Mesenteric fat pad (tissue), 1 donor: ENCODE measurements around the gene ALOXE3. TPM values are rescaled to one million over a fixed set of nuclear protein-coding genes. Genes with fewer than 3 reads are reported as not detected.
"Not testable (repeated sequence)": the region's sequence is repeated elsewhere in the genome, so short reads cannot be mapped to it uniquely, and the experiment has no call there.

Experiments
- DNase-seq: peaks from one replicate; pipeline ENCODE4 v3.0.0-alpha.2; 2020; ENCODE audit warnings: low spot score
- total RNA-seq: library from RNA; stranded (reverse); fragmentation: NEBNext Ultra II Directional; extraction: Animal tissue kit (Norgen Biotek cat#: 25700); gene quantifications from one replicate; pipeline ENCODE4 v1.2.1, GENCODE V29; 2021
- donor health status: DM: yes; HTN: yes; CAD: no.

ALOXE3 gene
- total RNA-seq, 1 donor from 2014 or later: not detected

DNA sequence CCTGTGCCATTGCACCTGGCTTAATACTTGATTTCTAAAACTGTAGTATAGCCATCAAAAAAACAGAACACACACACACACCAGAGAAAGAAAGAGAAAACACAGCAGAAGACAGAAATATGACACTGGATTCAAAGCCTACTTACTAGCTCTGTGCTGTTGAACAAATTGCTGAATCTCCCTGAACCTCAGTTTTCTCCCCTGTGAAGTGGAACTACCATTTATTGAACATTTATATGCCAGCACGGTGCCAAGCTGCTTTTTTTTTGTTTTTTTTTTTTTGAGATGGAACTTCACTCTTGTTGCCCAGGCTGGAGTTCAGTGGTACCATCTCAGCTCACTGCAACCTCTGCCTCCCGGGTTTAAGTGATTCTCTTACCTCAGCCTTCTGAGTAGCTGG lies 17.6 kb downstream of the ALOXE3 start:
- no peak for DNase-seq

DNA sequence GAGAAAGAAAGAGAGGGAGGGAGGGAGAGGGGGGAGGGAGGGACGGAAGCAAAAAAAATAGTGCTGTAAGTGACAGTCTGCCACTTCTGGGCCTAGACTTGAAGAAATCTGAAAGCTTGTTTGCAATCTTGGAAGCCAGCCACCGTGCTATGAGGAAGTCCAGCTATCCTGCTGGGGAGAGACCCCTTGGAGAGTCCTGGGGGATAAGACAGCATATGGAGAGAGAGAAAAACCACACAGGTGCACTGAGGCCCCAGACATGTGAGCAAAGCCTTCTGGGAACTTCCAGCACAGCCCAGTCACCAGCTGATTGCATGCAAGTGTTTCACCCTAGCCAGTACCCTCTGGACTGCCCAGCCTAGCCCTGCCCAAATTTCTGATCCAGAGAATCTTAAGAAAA lies 18.2 kb downstream of the ALOXE3 start:
- DNase-seq: no peak

GRCh38 chr17:8096541-8096940 lies 21.8 kb downstream of the ALOXE3 start:
- no peak for DNase-seq

- DNase-seq: no peak
Measured at GRCh38 chr17:8095361-8095760, 23.0 kb downstream of the ALOXE3 start.

DNA sequence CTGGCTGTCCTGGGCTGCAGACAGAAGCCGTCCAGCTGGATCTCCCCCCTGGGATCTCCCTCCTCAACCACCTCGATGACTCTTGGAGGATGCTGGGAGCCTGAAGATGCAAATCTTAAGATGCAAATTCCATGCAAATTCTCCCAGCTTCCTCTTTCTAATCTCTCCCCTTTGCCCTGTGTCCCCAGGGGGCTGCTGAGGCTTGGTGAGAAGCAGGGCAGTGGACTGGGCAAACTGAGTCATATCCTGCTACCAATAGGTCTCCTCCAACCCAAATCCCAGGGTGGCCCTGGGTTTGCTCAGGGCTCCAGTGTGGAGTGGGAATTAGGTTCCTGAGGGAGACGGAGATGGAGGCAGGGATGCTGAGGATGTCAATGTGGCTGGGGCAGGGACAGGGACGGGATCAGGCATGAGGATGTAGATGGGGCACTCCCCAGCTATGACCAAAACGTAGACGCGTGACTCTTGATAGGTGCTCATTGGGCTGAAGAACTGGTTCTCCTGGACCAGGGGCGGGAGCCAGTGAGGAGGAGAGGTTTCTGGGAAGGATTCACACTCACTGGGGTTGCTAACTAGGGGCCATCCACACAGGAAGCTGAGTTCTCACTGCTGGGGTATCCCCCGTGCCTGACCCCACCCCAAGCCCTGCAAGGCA lies 27.2 kb downstream of the ALOXE3 start:
- no peak for DNase-seq

GRCh38 chr17:8089728-8090127 lies 28.6 kb downstream of the ALOXE3 start:
- no peak for DNase-seq

DNA sequence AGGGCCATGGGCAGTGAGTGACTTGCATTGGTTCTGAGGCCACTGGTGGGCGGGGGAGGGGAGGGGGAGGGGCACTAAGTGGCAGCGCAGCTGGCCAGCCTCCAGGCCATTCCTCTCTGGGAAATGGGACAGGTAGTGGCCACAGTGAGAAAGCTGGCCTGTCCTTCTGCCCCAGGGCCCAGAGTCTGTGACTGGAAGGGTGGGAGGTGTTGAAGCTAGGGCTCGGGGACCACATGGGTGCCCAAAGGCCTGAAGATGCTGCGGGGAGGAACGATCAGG lies 30.4 kb downstream of the ALOXE3 start:
- DNase-seq: no peak

- DNase-seq: no peak
Measured at GRCh38 chr17:8087075-8087951, 31.0 kb downstream of the ALOXE3 start, which contains the start of gene ALOX12B. TSS of gene ALOX12B (minus strand) at chr17:8087716. CDS start at chr17:8087442, 274 bp downstream.

DNA sequence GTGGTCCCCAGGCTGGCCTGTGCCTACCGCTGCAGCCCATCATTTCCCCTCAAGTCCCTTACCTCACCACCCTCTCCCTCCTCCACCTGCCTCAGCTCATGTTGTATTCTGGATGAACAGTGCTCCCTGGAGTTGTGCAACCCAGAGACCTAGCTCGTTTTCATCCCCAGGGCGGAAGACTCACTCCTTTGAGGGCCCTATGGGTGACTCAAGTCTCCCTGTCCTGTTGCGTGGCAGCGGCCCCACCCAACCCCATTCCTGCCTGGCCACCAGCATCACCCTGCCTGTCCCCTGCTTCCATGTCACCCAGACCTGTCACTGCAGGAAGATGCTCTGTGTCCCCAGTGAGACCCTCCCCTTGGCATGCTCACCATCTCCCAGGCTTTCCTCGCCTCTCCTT lies 34.1 kb downstream of the ALOXE3 start:
- DNase-seq: no peak

DNA sequence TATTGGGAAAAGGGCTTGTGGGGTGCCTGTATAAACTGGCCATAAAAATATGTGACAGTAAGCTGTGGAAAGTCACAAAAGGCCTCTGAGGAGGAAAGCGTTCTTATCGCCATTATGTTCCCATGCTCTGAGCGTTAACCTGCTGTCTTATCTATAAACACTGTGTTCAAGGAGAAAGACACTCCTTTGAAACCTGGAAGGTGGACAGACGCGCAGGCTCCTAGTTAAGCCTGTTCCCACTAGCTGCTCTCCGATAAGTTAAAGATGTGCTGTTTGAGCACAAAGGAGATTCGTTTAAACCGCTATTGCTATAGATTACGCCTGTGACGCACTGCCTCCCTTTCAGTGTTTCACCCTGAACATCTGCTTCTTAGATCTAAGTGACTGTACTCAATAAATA lies 36.0 kb downstream of the ALOXE3 start:
- no peak for DNase-seq

GRCh38 chr17:8081876-8082275 lies 36.4 kb downstream of the ALOXE3 start:
- DNase-seq: no peak

DNA sequence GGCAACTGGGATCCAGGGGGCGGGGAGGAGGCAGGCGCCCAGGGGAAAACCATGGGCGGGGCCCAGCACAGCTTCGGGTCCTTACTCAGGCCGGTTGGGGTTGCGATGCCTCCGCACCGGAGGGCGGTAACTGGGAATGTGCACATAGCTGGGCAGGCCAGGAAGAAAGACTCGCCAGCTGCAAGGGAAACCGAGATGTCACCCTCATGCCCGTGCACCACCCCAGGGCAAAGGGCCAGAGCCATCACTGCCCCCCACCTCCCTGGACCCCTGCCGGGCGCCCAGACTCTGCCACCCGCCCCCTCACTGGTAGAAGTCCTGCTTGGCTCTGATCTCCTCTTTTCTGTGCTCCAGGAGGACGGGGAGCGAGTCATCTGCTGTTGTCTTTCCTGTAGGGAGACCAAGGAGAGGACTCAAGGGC lies 37.5 kb downstream of the ALOXE3 start:
- DNase-seq: no peak

DNA sequence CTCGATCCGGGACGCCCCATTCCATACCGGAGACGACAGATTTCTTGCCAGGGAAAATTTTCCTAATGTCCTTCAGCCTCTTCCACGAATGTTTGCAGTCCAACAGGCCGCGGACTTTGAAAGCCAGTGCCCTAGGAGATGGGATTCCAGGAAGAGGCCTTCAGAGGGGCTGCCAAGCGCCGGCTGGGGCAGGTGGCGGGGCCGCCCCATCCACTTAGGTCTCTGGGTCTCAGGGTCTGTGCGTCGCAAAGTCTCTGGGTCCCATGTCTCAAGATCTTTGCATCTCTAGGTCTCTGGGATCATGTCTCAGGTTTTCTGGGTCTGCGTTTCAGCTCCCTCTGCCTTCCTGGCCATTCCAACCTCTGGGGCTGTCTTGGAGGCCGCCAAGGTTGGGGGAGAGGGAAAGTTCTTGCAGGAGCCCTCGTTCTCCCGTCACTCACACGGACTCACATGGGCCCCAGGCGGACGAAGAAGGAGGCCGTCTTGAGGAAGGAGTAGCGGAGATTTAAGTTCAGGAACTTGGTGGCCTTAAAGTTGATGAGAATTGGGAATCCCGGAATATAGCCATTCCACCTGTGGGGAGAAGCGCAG lies 38.0 kb downstream of the ALOXE3 start:
- no peak for DNase-seq

DNA sequence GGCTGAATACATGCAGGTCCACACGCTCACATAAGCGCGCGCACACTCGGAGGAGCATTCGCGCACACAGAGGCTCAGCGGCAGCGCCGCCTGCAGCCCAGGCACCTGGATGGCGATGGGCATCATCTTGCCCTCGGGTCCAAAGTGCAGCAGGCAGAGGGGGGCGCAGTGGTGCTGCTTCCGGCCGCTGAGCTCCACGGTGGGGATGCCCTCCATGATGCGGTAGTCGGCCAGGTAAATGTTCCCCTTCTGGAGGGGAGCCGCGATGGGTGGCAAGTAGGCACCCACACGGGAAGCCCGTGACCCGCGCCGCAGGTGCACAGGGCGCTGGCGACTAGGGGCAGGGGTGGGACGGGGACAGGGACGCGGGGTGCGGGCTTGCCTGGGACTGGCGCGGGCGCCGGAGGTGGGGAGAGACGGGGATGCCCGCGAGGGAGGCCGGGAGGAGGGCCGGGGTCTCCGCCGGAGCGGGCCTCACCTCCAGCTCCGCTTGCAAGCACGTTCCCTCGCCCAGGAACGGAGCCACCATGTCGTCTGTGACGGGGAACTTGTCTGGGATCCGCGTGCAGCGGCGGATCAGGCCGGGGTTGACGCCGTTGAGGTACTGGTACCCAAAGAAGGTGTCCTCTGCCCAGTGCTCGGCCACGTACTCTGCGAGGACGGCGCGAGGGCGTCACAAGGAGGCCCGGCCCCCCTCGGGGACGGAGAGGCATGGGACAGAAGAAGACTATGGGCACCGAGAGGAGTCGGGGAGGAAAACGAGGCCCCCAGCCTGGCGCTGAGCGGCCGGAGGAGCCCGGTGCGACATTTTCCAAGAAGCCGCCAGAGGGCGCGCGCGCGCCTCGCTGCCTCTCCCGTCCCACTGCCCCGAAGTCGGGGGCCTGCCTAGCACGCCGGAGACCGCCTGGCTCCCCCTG lies 38.8 kb downstream of the ALOXE3 start:
- DNase-seq: peak; percentile 94

- DNase-seq: not testable (repeated sequence)
Measured at GRCh38 chr17:8077939-8078338, 40.4 kb downstream of the ALOXE3 start.

GRCh38 chr17:8076502-8077266 lies 41.6 kb downstream of the ALOXE3 start:
- DNase-seq: no peak

DNA sequence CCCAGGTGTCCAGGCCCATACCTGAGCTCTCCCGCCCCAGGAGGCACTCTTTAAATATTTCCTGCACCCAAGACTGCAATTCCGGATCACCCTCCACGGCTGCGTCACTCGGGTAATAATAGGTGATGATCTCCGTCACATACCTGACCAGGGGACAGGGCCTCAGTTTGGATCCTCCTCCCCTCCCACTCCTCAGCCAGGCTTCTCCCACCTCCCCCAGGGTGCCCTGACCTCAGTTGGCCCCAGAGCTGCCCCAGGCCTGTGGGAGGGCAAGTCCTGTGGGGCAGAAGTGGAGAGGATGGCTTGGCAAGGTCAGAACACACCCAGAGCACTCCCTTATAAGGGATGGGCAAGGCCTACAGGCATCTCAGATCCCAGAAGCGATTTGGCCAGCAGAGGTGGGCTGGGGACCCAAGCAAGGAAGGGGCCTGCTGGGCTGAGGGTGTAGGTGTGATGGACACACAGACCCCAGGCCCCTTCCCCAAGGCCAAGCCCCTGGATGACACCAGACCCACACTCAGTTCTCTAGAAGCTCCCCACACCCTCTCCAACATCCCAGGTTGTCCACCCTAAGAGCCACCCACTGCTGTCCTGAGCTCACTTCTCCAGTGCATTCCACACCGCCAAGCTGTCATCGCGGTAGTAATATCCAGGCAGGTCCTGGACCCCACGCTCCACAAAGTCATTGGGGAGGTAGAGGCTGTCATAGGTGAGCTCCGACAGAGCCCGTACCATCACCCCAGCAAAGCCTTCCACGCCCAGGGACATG lies 42.6 kb downstream of the ALOXE3 start:
- DNase-seq: no peak

DNA sequence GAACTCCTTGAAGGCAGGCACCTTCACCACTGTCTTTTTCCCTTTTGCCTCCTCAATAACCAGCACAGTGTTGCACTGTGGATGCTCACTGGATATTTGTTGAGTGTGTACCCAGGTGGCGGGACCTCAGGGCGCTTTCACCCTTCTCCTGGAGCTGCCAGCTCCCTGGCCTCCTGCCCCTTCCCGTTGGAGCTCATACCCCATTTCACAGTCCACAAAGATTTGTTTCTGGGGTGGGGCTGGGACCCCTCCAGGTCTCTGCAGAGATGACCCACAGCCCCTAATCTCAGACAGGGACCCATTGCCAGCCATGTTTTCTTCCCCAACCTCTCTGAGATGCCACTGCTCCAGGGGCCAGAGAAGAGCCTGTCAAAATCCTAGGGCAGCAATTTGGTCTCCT lies 43.2 kb downstream of the ALOXE3 start:
- DNase-seq: no peak

DNA sequence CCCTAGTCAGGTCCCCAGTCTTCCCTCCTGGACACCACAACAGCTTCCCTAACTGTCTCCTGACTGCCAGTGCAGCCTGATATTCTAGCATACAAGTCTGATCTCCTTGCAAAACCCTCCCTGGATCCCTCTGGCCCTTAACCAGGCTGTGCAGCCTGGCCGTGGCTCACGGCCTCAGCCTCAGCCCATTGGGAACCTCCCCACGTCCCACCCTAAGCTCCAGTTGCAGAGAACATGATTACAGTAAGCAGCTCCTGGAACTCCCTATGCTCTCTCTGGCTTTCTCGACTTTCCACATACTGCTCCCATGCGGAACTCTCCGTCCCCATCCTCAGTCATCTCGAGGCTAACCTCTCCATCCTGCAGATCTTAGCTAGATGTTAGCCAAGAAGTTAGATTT lies 43.8 kb downstream of the ALOXE3 start:
- DNase-seq: no peak
